Measurements from ENCODE around the gene ACOT7. TPM values are rescaled to one million over a fixed set of nuclear protein-coding genes. Genes with fewer than 3 reads are reported as not detected.

The ACOT7 gene
- total and polyA plus RNA-seq, 2 experiments from 2014 or later: 167 to 169 TPM

DNA sequence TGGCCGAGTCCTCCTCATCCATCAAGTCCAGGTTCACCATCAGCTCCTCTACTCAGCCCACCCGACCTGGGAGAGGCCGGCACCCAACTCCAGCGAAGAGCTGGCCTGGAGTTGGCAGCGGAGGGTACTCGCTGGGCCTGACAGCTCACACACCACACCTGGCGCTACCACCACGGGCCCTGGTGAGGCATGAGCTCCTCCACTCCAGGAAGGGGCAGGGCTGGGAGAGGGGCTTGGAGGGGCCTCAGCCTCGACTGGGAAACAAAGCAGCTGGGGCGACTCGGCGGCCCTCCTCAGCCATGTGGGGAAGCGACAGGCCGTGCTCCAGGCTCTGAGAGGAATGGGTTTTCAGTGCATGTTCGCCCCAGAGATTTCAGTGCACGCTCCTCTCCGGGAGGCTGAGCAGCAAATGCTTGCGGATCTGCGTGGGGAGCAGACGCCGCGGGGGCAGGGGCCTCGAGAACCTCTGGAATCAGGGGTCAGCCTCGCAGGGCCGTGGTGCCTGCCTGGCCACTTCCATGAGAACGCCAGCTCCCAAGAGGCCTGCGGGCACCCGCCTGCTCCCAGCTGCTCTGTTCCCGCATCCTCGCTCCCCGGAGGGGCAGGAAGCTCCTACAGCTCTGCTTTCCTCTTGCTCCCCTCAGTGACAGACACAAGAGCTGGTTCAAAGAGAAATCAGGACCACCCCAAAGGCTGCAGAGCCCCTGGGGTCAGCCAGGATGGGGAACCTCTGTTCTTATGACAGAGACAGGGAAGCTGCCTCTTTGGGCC lies 113.8 kb downstream of the ACOT7 start (continued):
- TF ChIP-seq, protein P1, sequence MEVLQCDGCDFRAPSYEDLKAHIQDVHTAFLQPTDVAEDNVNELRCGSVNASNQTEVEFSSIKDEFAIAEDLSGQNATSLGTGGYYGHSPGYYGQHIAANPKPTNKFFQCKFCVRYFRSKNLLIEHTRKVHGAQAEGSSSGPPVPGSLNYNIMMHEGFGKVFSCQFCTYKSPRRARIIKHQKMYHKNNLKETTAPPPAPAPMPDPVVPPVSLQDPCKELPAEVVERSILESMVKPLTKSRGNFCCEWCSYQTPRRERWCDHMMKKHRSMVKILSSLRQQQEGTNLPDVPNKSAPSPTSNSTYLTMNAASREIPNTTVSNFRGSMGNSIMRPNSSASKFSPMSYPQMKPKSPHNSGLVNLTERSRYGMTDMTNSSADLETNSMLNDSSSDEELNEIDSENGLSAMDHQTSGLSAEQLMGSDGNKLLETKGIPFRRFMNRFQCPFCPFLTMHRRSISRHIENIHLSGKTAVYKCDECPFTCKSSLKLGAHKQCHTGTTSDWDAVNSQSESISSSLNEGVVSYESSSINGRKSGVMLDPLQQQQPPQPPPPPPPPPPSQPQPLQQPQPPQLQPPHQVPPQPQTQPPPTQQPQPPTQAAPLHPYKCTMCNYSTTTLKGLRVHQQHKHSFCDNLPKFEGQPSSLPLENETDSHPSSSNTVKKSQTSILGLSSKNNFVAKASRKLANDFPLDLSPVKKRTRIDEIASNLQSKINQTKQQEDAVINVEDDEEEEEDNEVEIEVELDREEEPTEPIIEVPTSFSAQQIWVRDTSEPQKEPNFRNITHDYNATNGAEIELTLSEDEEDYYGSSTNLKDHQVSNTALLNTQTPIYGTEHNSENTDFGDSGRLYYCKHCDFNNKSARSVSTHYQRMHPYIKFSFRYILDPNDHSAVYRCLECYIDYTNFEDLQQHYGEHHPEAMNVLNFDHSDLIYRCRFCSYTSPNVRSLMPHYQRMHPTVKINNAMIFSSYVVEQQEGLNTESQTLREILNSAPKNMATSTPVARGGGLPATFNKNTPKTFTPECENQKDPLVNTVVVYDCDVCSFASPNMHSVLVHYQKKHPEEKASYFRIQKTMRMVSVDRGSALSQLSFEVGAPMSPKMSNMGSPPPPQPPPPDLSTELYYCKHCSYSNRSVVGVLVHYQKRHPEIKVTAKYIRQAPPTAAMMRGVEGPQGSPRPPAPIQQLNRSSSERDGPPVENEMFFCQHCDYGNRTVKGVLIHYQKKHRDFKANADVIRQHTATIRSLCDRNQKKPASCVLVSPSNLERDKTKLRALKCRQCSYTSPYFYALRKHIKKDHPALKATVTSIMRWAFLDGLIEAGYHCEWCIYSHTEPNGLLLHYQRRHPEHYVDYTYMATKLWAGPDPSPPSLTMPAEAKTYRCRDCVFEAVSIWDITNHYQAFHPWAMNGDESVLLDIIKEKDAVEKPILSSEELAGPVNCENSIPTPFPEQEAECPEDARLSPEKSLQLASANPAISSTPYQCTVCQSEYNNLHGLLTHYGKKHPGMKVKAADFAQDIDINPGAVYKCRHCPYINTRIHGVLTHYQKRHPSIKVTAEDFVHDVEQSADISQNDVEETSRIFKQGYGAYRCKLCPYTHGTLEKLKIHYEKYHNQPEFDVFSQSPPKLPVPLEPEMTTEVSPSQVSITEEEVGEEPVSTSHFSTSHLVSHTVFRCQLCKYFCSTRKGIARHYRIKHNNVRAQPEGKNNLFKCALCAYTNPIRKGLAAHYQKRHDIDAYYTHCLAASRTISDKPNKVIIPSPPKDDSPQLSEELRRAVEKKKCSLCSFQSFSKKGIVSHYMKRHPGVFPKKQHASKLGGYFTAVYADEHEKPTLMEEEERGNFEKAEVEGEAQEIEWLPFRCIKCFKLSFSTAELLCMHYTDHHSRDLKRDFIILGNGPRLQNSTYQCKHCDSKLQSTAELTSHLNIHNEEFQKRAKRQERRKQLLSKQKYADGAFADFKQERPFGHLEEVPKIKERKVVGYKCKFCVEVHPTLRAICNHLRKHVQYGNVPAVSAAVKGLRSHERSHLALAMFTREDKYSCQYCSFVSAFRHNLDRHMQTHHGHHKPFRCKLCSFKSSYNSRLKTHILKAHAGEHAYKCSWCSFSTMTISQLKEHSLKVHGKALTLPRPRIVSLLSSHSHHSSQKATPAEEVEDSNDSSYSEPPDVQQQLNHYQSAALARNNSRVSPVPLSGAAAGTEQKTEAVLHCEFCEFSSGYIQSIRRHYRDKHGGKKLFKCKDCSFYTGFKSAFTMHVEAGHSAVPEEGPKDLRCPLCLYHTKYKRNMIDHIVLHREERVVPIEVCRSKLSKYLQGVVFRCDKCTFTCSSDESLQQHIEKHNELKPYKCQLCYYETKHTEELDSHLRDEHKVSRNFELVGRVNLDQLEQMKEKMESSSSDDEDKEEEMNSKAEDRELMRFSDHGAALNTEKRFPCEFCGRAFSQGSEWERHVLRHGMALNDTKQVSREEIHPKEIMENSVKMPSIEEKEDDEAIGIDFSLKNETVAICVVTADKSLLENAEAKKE (CRISPR knock-in tag; IDR thresholded peaks at IDR 0.05): no peak
- no peak for TF ChIP-seq EZH2phosphoT487 (IDR thresholded peaks at IDR 0.05; ENCODE audit: unreplicated experiment)
- no peak for TF ChIP-seq CTCF (conservative IDR thresholded peaks at IDR 0.05; ENCODE audit: low read depth in 2 of 2)
- TF ChIP-seq CREB1 (CRISPR knock-in tag; IDR thresholded peaks at IDR 0.05; ENCODE audit: low read depth): no peak
- TF ChIP-seq ZNF114 (CRISPR knock-in tag; IDR thresholded peaks at IDR 0.05): no peak
- TF ChIP-seq STAT1 (IDR thresholded peaks at IDR 0.05; ENCODE audit: unreplicated experiment): no peak
- no peak for TF ChIP-seq NANOG (IDR thresholded peaks at IDR 0.05; ENCODE audit: borderline replicate concordance)

All from GM23338 (cell line).